ENCODE measurements around the gene VAV3. TPM values are rescaled to one million over a fixed set of nuclear protein-coding genes. Genes with fewer than 3 reads are reported as not detected.

Gene VAV3
- total RNA-seq, 1 donor from 2014 or later: 25.8 TPM

GRCh38 chr1:107794571-107794970 is 170.4 kb downstream of the VAV3 start:
- no peak for TF ChIP-seq CTCF (IDR thresholded peaks at IDR 0.05; ENCODE audit: partially characterized antibody, unreplicated experiment)
- Mint-ChIP-seq H3K36me3 (ENCODE audit: unreplicated experiment) (peaks cover 4% of the 10 kb centered on the region), H3K27ac (ENCODE audit: unreplicated experiment) (no peak overlapping the region), H3K9me3 (ENCODE audit: unreplicated experiment) (peaks cover 2% of the 10 kb centered on the region), H3K4me3 (ENCODE audit: unreplicated experiment) (no peak overlapping the region), H3K27me3 (ENCODE audit: unreplicated experiment) (no peaks in the 10 kb centered on the region), H3K4me1 (ENCODE audit: low read depth, unreplicated experiment) (peaks cover 14% of the 10 kb centered on the region)
- DNase-seq: no peak

GRCh38 chr1:107793896-107794453 is 171.0 kb downstream of the VAV3 start:
- no peak overlapping the region for H3K27ac Mint-ChIP-seq (ENCODE audit: unreplicated experiment)
- no peaks in the 10 kb centered on the region for H3K27me3 Mint-ChIP-seq (ENCODE audit: unreplicated experiment)
- H3K36me3 Mint-ChIP-seq (ENCODE audit: unreplicated experiment): peaks cover 4% of the 10 kb centered on the region
- peaks cover 14% of the 10 kb centered on the region for H3K4me1 Mint-ChIP-seq (ENCODE audit: low read depth, unreplicated experiment)
- DNase-seq: no peak
- H3K4me3 Mint-ChIP-seq (ENCODE audit: unreplicated experiment): no peak overlapping the region
- H3K9me3 Mint-ChIP-seq (ENCODE audit: unreplicated experiment): peaks cover 2% of the 10 kb centered on the region
- TF ChIP-seq CTCF (IDR thresholded peaks at IDR 0.05; ENCODE audit: partially characterized antibody, unreplicated experiment): no peak

GRCh38 chr1:107791348-107791747 is 173.6 kb downstream of the VAV3 start:
- no peak for TF ChIP-seq CTCF (IDR thresholded peaks at IDR 0.05; ENCODE audit: partially characterized antibody, unreplicated experiment)
- H3K4me1 Mint-ChIP-seq (ENCODE audit: low read depth, unreplicated experiment): peaks cover 24% of the 10 kb centered on the region
- DNase-seq: no peak
- peaks cover 4% of the 10 kb centered on the region for H3K36me3 Mint-ChIP-seq (ENCODE audit: unreplicated experiment)
- no peak overlapping the region for H3K27ac Mint-ChIP-seq (ENCODE audit: unreplicated experiment)
- no peak overlapping the region for H3K4me3 Mint-ChIP-seq (ENCODE audit: unreplicated experiment)
- peaks cover 2% of the 10 kb centered on the region for H3K9me3 Mint-ChIP-seq (ENCODE audit: unreplicated experiment)
- H3K27me3 Mint-ChIP-seq (ENCODE audit: unreplicated experiment): no peaks in the 10 kb centered on the region

- peaks cover 32% of the 10 kb centered on the region for H3K4me1 Mint-ChIP-seq (ENCODE audit: low read depth, unreplicated experiment)
- H3K27ac Mint-ChIP-seq (ENCODE audit: unreplicated experiment): no peak overlapping the region
- DNase-seq: no peak
Measured at GRCh38 chr1:107789817-107790524, 175.0 kb downstream of the VAV3 start.

More at GRCh38 chr1:107789817-107790524, 175.0 kb downstream of the VAV3 start:
- H3K4me3 Mint-ChIP-seq (ENCODE audit: unreplicated experiment): no peak overlapping the region
- peaks cover 4% of the 10 kb centered on the region for H3K9me3 Mint-ChIP-seq (ENCODE audit: unreplicated experiment)
- H3K36me3 Mint-ChIP-seq (ENCODE audit: unreplicated experiment): peaks cover 4% of the 10 kb centered on the region
- TF ChIP-seq CTCF (IDR thresholded peaks at IDR 0.05; ENCODE audit: partially characterized antibody, unreplicated experiment): no peak
- H3K27me3 Mint-ChIP-seq (ENCODE audit: unreplicated experiment): no peaks in the 10 kb centered on the region
